ENCODE results near the gene ZYG11B.
"Not testable (repeated sequence)": the region's sequence is repeated elsewhere in the genome, so short reads cannot be mapped to it uniquely, and the experiment has no call there.

The ZYG11B gene

GRCh38 chr1:52707927-52708655 lies 18.2 kb upstream of the ZYG11B start:
- DNase-seq (ENCODE audit: low read depth), result no peak

- no peak for DNase-seq (ENCODE audit: low read depth)
Measured at GRCh38 chr1:52709016-52709415, 17.2 kb upstream of the ZYG11B start.

- no peak for DNase-seq (ENCODE audit: low read depth)
Measured at GRCh38 chr1:52713590-52713989, 12.7 kb upstream of the ZYG11B start.

- DNase-seq (ENCODE audit: low read depth), result not testable (repeated sequence)
Measured at GRCh38 chr1:52715296-52715695, 11.0 kb upstream of the ZYG11B start.

- no peak for DNase-seq (ENCODE audit: low read depth)
Measured at GRCh38 chr1:52723260-52723659, 3.0 kb upstream of the ZYG11B start.

GRCh38 chr1:52725903-52726264 lies 369 bp upstream of the ZYG11B start:
- DNase-seq (ENCODE audit: low read depth), result no peak

- no peak for DNase-seq (ENCODE audit: low read depth)
Measured at GRCh38 chr1:52727114-52727586, 897 bp downstream of the ZYG11B start.

- no peak for DNase-seq (ENCODE audit: low read depth)
Measured at GRCh38 chr1:52727956-52728656, 1.9 kb downstream of the ZYG11B start.

GRCh38 chr1:52733368-52733767 lies 7.1 kb downstream of the ZYG11B start:
- no peak for DNase-seq (ENCODE audit: low read depth)

- DNase-seq (ENCODE audit: low read depth), result not testable (repeated sequence)
Measured at GRCh38 chr1:52735371-52735770, 9.1 kb downstream of the ZYG11B start.

- DNase-seq (ENCODE audit: low read depth), result no peak
Measured at GRCh38 chr1:52738148-52738547, 11.9 kb downstream of the ZYG11B start.

GRCh38 chr1:52738893-52739292 lies 12.6 kb downstream of the ZYG11B start:
- DNase-seq (ENCODE audit: low read depth), result no peak

- DNase-seq (ENCODE audit: low read depth), result no peak
Measured at GRCh38 chr1:52739699-52740467, 13.6 kb downstream of the ZYG11B start.

- DNase-seq (ENCODE audit: low read depth), result no peak
Measured at GRCh38 chr1:52741259-52741658, 15.0 kb downstream of the ZYG11B start.

- DNase-seq (ENCODE audit: low read depth), result no peak
Measured at GRCh38 chr1:52746189-52746588, 19.9 kb downstream of the ZYG11B start.

- no peak for DNase-seq (ENCODE audit: low read depth)
Measured at GRCh38 chr1:52747450-52747849, 21.2 kb downstream of the ZYG11B start.

- no peak for DNase-seq (ENCODE audit: low read depth)
Measured at GRCh38 chr1:52748119-52748518, 21.9 kb downstream of the ZYG11B start.

- not testable (repeated sequence) for DNase-seq (ENCODE audit: low read depth)
Measured at GRCh38 chr1:52749496-52749895, 23.2 kb downstream of the ZYG11B start.

- not testable (repeated sequence) for DNase-seq (ENCODE audit: low read depth)
Measured at GRCh38 chr1:52750139-52750538, 23.9 kb downstream of the ZYG11B start.

- no peak for DNase-seq (ENCODE audit: low read depth)
Measured at GRCh38 chr1:52751589-52752483, 25.6 kb downstream of the ZYG11B start.

- DNase-seq (ENCODE audit: low read depth), result no peak
Measured at GRCh38 chr1:52752484-52752826, 26.2 kb downstream of the ZYG11B start.

GRCh38 chr1:52753169-52753568 lies 26.9 kb downstream of the ZYG11B start:
- no peak for DNase-seq (ENCODE audit: low read depth)
